K562 (cell line): ENCODE data around the gene ACBD4. TPM values are rescaled to one million over a fixed set of nuclear protein-coding genes. Genes with fewer than 3 reads are reported as not detected.
A peak's percentile ranks its signal among the peaks of the same experiment; 100 is the strongest.

Experiments used
- CBX5 ChIP-seq: IDR thresholded peaks from 2 replicates; pipeline ENCODE4 v1.6.1; 2014; ENCODE audit warnings: low read depth, borderline replicate concordance
- EP400 ChIP-seq: fragments of 450-650 bp; IDR thresholded peaks from 2 replicates; pipeline ENCODE4 v1.6.1; 2017; ENCODE audit warnings: antibody characterized with exemption, mild to moderate bottlenecking, moderate library complexity
- FOXK2 ChIP-seq, 2 experiments: fragments of 450-650 bp; IDR thresholded peaks in 1 of 2; conservative IDR thresholded peaks in 1 of 2; 2 replicates each; pipeline ENCODE4 v1.6.1; 2016; ENCODE audit warnings: low read depth in 2 of 2, mild to moderate bottlenecking in 1 of 2
- HES1 ChIP-seq: fragments of 450-650 bp; IDR thresholded peaks from 2 replicates; pipeline ENCODE4 v1.6.1; 2016; ENCODE audit warnings: low read depth, mild to moderate bottlenecking, moderate library complexity
- MCM2 ChIP-seq: fragments of 450-650 bp; IDR thresholded peaks from 2 replicates; pipeline ENCODE4 v1.6.1; 2017; ENCODE audit warnings: low read depth, mild to moderate bottlenecking
- RBM39 ChIP-seq: fragments of 200-400 bp; formaldehyde crosslinking; optimal IDR thresholded peaks from 2 replicates; pipeline ENCODE3; 2018; ENCODE audit warnings: low read depth, low read length
- RNF219 ChIP-seq: fragments of 250-450 bp; sonication (Bioruptor Pico); IDR thresholded peaks from 2 replicates; pipeline ENCODE4 v1.5.0; 2022; ENCODE audit warnings: mild to moderate bottlenecking
- SFPQ ChIP-seq: fragments of 200-400 bp; formaldehyde crosslinking; IDR thresholded peaks from 2 replicates; pipeline ENCODE4 v1.6.1; 2017; ENCODE audit warnings: mild to moderate bottlenecking, low read depth, low read length, moderate library complexity
- polyA plus RNA-seq, 8 experiments: library from polyadenylated mRNA; depleted of rRNA in 4 of 8; stranded (reverse) in 5 of 8; unstranded in 3 of 8; fragments of >200 nt; fragmentation: Nextera tagmentation in 2 of 8; fragmentation: Illumina TruSeq in 1 of 8; extraction: Ambion mirVana in 2 of 8; extraction: Trizol in 1 of 8; gene quantifications; 2 replicates each; pipeline versions ENCODE4 v1.2.1 to v1.2.3, GENCODE V29; 2011 to 2014; ENCODE audit warnings: inconsistent platforms in 1 of 8, missing spikeins in 1 of 8
- total RNA-seq, 7 experiments: library from RNA; depleted of rRNA in 6 of 7; stranded (reverse); fragments of >200 nt in 6 of 7; fragmentation: Illumina TruSeq in 2 of 7; extraction: Trizol in 2 of 7; gene quantifications; 2 replicates each; pipeline versions ENCODE4 v1.2.1 to v1.2.3, GENCODE V29; 2011 to 2021; ENCODE audit warnings: low replicate concordance in 1 of 7
- TF ChIP-seq, protein P1 (sequence below): fragments of 450-650 bp; IDR thresholded peaks from 2 replicates; pipeline ENCODE4 v1.6.1; 2017; ENCODE audit warnings: antibody characterized with exemption, mild to moderate bottlenecking
- TF ChIP-seq, protein P2 (sequence below), 3 experiments: IDR thresholded peaks in 2 of 3; conservative IDR thresholded peaks in 1 of 3; 2 replicates each; pipeline ENCODE4 v1.5.1; 2011 to 2012; ENCODE audit warnings: low read length in 3 of 3, mild to moderate bottlenecking in 3 of 3, control low read depth in 2 of 3, improper control_type of control experiment in 1 of 3, inconsistent platforms in 1 of 3, low read depth in 1 of 3, mixed read lengths in 1 of 3, moderate library complexity in 1 of 3; ENCODE audit not compliant: insufficient read depth in 2 of 3

ACBD4 gene
- total and polyA plus RNA-seq, 9 of the 15 experiments (the other 6 are each of a cell fraction or from before 2014, with no cell fraction given): 0.14 to 6.9 (median 4.6) TPM

GRCh38 chr17:45149037-45149668 lies 13.7 kb downstream of the ACBD4 start (continued):
- TF ChIP-seq RNF219 (CRISPR knock-in tag) (no peak), RBM39 (no peak), SFPQ (no peak), FOXK2 (conservative IDR thresholded peaks at IDR 0.05 in 1 of 2, IDR thresholded peaks at IDR 0.05 in 1 of 2; ENCODE audit: low read depth in 2 of 2) (no peak), EP400 (no peak; the same call in 1 of the 2 replicates), HES1 (no peak), MCM2 (no peak), CBX5 (peak; percentile 40; the same call in 1 of the 2 replicates)
- TF ChIP-seq, protein P1, sequence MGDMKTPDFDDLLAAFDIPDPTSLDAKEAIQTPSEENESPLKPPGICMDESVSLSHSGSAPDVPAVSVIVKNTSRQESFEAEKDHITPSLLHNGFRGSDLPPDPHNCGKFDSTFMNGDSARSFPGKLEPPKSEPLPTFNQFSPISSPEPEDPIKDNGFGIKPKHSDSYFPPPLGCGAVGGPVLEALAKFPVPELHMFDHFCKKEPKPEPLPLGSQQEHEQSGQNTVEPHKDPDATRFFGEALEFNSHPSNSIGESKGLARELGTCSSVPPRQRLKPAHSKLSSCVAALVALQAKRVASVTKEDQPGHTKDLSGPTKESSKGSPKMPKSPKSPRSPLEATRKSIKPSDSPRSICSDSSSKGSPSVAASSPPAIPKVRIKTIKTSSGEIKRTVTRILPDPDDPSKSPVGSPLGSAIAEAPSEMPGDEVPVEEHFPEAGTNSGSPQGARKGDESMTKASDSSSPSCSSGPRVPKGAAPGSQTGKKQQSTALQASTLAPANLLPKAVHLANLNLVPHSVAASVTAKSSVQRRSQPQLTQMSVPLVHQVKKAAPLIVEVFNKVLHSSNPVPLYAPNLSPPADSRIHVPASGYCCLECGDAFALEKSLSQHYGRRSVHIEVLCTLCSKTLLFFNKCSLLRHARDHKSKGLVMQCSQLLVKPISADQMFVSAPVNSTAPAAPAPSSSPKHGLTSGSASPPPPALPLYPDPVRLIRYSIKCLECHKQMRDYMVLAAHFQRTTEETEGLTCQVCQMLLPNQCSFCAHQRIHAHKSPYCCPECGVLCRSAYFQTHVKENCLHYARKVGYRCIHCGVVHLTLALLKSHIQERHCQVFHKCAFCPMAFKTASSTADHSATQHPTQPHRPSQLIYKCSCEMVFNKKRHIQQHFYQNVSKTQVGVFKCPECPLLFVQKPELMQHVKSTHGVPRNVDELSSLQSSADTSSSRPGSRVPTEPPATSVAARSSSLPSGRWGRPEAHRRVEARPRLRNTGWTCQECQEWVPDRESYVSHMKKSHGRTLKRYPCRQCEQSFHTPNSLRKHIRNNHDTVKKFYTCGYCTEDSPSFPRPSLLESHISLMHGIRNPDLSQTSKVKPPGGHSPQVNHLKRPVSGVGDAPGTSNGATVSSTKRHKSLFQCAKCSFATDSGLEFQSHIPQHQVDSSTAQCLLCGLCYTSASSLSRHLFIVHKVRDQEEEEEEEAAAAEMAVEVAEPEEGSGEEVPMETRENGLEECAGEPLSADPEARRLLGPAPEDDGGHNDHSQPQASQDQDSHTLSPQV: no peak
- TF ChIP-seq, protein P2, sequence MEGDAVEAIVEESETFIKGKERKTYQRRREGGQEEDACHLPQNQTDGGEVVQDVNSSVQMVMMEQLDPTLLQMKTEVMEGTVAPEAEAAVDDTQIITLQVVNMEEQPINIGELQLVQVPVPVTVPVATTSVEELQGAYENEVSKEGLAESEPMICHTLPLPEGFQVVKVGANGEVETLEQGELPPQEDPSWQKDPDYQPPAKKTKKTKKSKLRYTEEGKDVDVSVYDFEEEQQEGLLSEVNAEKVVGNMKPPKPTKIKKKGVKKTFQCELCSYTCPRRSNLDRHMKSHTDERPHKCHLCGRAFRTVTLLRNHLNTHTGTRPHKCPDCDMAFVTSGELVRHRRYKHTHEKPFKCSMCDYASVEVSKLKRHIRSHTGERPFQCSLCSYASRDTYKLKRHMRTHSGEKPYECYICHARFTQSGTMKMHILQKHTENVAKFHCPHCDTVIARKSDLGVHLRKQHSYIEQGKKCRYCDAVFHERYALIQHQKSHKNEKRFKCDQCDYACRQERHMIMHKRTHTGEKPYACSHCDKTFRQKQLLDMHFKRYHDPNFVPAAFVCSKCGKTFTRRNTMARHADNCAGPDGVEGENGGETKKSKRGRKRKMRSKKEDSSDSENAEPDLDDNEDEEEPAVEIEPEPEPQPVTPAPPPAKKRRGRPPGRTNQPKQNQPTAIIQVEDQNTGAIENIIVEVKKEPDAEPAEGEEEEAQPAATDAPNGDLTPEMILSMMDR (IDR thresholded peaks at IDR 0.05 in 2 of 3, conservative IDR thresholded peaks at IDR 0.05 in 1 of 3; ENCODE audit: insufficient read depth in 2 of 3, low read depth in 1 of 3, low read length in 3 of 3): peak; percentile 93 to 98 (median 98)
